Ovary (tissue), 9 donors: ENCODE results near the gene CAMK2N2. TPM values are rescaled to one million over a fixed set of nuclear protein-coding genes. Genes with fewer than 3 reads are reported as not detected.
A peak's percentile ranks its signal among the peaks of the same experiment; 100 is the strongest.

Experiments used
- DNase-seq, 5 donors: peaks; one replicate each; pipeline ENCODE4 v3.0.0-alpha.2; 2019 to 2020
- H3K27ac ChIP-seq, 2 donors: fragments of 200-600 bp; one replicate each; pipeline versions ENCODE4 v1.5.1 to v1.8.0; 2019 to 2022
- H3K27me3 ChIP-seq: fragments of 200-600 bp; one replicate; pipeline ENCODE4 v1.8.0; 2022
- H3K36me3 ChIP-seq: fragments of 200-600 bp; sonication (generic); one replicate; pipeline ENCODE4 v1.5.1; 2019
- H3K4me1 ChIP-seq: one replicate; pipeline ENCODE4 v1.8.1; 2013; ENCODE audit warnings: mild to moderate bottlenecking, moderate library complexity; ENCODE audit not compliant: insufficient read depth
- H3K4me3 ChIP-seq: fragments of 200-600 bp; sonication (generic); one replicate; pipeline ENCODE4 v1.5.1; 2017
- H3K9me3 ChIP-seq, 2 donors: fragments of 200-600 bp in 1 of 2; sonication (generic) in 1 of 2; one replicate each; pipeline versions ENCODE4 v1.5.1 to v1.8.1; 2013 to 2019; ENCODE audit warnings: mild to moderate bottlenecking in 1 of 2, moderate library complexity in 1 of 2
- CTCF ChIP-seq, 3 donors: fragments of 450-650 bp in 2 of 3; fragments of 200-600 bp in 1 of 3; IDR thresholded peaks; one replicate each; pipeline versions ENCODE4 v1.5.1 to v1.8.0; 2016 to 2022; ENCODE audit warnings: antibody characterized with exemption in 3 of 3, mild to moderate bottlenecking in 1 of 3
- EP300 ChIP-seq: sonication (generic); formaldehyde crosslinking; IDR thresholded peaks from one replicate; pipeline ENCODE4 v1.6.1; 2017; ENCODE audit warnings: antibody characterized with exemption
- POLR2A ChIP-seq: fragments of 450-650 bp; IDR thresholded peaks from one replicate; pipeline ENCODE4 v1.6.1; 2017; ENCODE audit warnings: antibody characterized with exemption, mild to moderate bottlenecking, moderate library complexity
- WGBS, 3 donors: extraction: QIAGEN DNeasy Blood & Tissue Kit in 1 of 3; methylation state at CpG; one replicate each; pipeline versions ENCODE4 v1.1.5 to v1.1.7; 2013 to 2017; 5-methylcytosine and 5-hydroxymethylcytosine counted together
- intact Hi-C, 4 donors: fragments of 100-400 bp; cut with DNase I; formaldehyde crosslinking; loops; one replicate each; pipeline versions ENCODE4 v1.11.0 to v1.15.1; 2022 to 2023
- polyA plus RNA-seq, 2 donors: library from polyadenylated mRNA; stranded (reverse); fragments of 200-250 nt in 1 of 2; fragments of 350-450 nt in 1 of 2; fragmentation: Illumina TruSeq in 1 of 2; extraction: RNeasy Lipid Tissue Mini Kit (QIAGEN cat#74804) in 1 of 2; gene quantifications; one replicate each; pipeline ENCODE4 v1.2.3, GENCODE V29; 2013 to 2014
- total RNA-seq, 7 donors: library from RNA; depleted of rRNA in 2 of 7; stranded (reverse); fragments of >200 nt in 2 of 7; fragmentation: NEBNext Ultra II Directional in 3 of 7; extraction: Animal tissue kit (Norgen Biotek cat#: 25700) in 3 of 7; gene quantifications; one replicate each; pipeline versions ENCODE4 v1.1.0 to v1.2.4, GENCODE V29; 2016 to 2023
- donor health status: DM: no; HTN: no; CAD: no; lungs with moderate emphysema.
- donor health status: DM: no; HTN: no; CAD: no.
- donor health status: Bipolar disorder and iron deficiency.
- donor health status: DM: yes; HTN: yes; CAD: no.
- donor health status: DM: no; HTN: no; CAD: no.
- donor health status: DM: yes; HTN: yes; CAD: no.

The CAMK2N2 gene
- total and polyA plus RNA-seq, 9 donors, result 0.08 to 0.26 (median 0.18) TPM; not detected in 5

- 12 to 13% (median 13%) methylated on average over 20 of the region's 20 CpGs for WGBS, 3 donors
- peak overlapping the region; percentile 97 for H3K4me3 ChIP-seq
- H3K9me3 ChIP-seq, result no peaks in the 10 kb centered on the region
- H3K4me1 ChIP-seq, result peaks cover 2% of the 10 kb centered on the region
- peak; percentile 64 to 86 (median 79) for DNase-seq
- peak; percentile 53 to 64 (median 57) for TF ChIP-seq CTCF (IDR thresholded peaks at IDR 0.05)
- no peak for TF ChIP-seq EP300
- no peaks in the 10 kb centered on the region for H3K27me3 ChIP-seq
- H3K36me3 ChIP-seq, result no peaks in the 10 kb centered on the region
- H3K27ac ChIP-seq, result no peak overlapping the region
- intact Hi-C loops, result loop anchor here in 1 of 4 donors (10.0 kb wide), 1 partner anchor 355 kb away; no protein-coding TSS in a partner anchor
Measured at GRCh38 chr3:184250167-184250828, 11.1 kb downstream of the CAMK2N2 start.

- peak in 2 of 3 donors; percentile 71 to 79 for TF ChIP-seq CTCF (IDR thresholded peaks at IDR 0.05)
- no peak for TF ChIP-seq EP300
- TF ChIP-seq POLR2A, result peak; percentile 19
- no peaks in the 10 kb centered on the region for H3K9me3 ChIP-seq
- peak; percentile 95 to 97 (median 95) for DNase-seq
- peak within 1 kb of the TSS; percentile 9 to 55 for H3K27ac ChIP-seq
- intact Hi-C loops, result loop anchor here (5.0 to 10.0 kb wide), 5 partner anchors 62 to 355 kb away; partner anchors contain the start of genes ABCF3 (in 2 of the 4) and EIF2B5 (in 1 of the 4)
- no peaks in the 10 kb centered on the region for H3K36me3 ChIP-seq
- H3K4me3 ChIP-seq, result peak within 1 kb of the TSS; percentile 97
- WGBS, 3 donors, result 0 to 1% (median 0%) methylated on average over 44 to 54 of the region's 54 CpGs
- H3K4me1 ChIP-seq, result peaks cover 2% of the 10 kb centered on the region
- H3K27me3 ChIP-seq, result no peaks in the 10 kb centered on the region
Measured at GRCh38 chr3:184249412-184250166, 11.8 kb downstream of the CAMK2N2 start, which contains the start of gene EEF1AKMT4. Gene EEF1AKMT4, plus strand, starts transcription at chr3:184249672. Its CDS starts 23 bp downstream, at chr3:184249695.

GRCh38 chr3:184248454-184249411, 12.6 kb downstream of the CAMK2N2 start, which contains the start of gene ALG3:
Gene ALG3, minus strand, starts transcription at chr3:184248962. Its CDS starts 22 bp downstream, at chr3:184248940.
- TF ChIP-seq EP300 (no peak), POLR2A (peak; percentile 31), CTCF (IDR thresholded peaks at IDR 0.05) (no peak)
- no peaks in the 10 kb centered on the region for H3K27me3 ChIP-seq
- 0% methylated on average over 45 to 49 of the region's 49 CpGs for WGBS, 3 donors
- H3K4me1 ChIP-seq, result peaks cover 2% of the 10 kb centered on the region
- peak within 1 kb of the TSS; percentile 9 to 55 for H3K27ac ChIP-seq
- no peaks in the 10 kb centered on the region for H3K9me3 ChIP-seq
- no peaks in the 10 kb centered on the region for H3K36me3 ChIP-seq
- peak; percentile 77 to 91 (median 84) for DNase-seq
- intact Hi-C loops, result loop anchor here (5.0 to 10.0 kb wide), 5 partner anchors 61 to 354 kb away; partner anchors contain the start of genes ABCF3 (in 2 of the 4) and EIF2B5 (in 1 of the 4)
- peak within 1 kb of the TSS; percentile 97 for H3K4me3 ChIP-seq
